Stimulated activated naive CD4-positive, alpha-beta T cell treated with Interleukin-2 at 50 U/mL for 16 hours (primary cell): ENCODE results near the gene PRR7.
A peak's percentile ranks its signal among the peaks of the same experiment; 100 is the strongest.
"Not testable (repeated sequence)": the region's sequence is repeated elsewhere in the genome, so short reads cannot be mapped to it uniquely, and the experiment has no call there.

Experiments used
- DNase-seq: peaks from one replicate; lab custom pipeline; 2025; lab: John Stamatoyannopoulos, UW

The PRR7 gene, protein sequence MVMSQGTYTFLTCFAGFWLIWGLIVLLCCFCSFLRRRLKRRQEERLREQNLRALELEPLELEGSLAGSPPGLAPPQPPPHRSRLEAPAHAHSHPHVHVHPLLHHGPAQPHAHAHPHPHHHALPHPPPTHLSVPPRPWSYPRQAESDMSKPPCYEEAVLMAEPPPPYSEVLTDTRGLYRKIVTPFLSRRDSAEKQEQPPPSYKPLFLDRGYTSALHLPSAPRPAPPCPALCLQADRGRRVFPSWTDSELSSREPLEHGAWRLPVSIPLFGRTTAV

GRCh38 chr5:177446200-177447065, at the start of gene PRR7:
TSS of gene PRR7 (plus strand) at chr5:177446814. CDS start at chr5:177455068, 8,254 bp downstream.
- peak; percentile 69 for DNase-seq

DNA sequence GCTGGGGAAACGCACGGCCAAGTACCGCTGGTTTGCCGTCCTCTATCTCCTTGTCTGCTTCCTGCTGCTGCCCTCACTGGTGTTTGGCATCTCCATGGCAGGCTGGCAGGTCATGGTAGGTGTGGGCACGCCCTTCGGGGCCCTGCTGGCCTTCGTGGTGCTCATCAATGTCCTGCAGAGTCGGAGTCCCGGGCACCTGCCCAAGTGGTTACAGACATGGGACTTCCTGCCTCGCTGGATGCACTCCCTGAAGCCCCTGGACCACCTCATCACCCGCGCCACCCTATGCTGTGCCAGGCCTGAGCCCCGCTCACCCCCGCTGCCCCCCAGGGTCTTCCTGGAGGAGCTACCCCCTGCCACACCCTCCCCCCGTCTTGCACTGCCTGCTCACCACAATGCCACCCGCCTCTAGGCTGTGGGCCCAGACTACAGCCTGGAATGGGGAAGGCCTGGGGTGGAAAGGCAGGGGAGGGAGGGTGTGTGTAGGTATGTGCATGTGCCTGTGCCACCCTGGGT, 48.7 kb upstream of the PRR7 start:
- no peak for DNase-seq

DNA sequence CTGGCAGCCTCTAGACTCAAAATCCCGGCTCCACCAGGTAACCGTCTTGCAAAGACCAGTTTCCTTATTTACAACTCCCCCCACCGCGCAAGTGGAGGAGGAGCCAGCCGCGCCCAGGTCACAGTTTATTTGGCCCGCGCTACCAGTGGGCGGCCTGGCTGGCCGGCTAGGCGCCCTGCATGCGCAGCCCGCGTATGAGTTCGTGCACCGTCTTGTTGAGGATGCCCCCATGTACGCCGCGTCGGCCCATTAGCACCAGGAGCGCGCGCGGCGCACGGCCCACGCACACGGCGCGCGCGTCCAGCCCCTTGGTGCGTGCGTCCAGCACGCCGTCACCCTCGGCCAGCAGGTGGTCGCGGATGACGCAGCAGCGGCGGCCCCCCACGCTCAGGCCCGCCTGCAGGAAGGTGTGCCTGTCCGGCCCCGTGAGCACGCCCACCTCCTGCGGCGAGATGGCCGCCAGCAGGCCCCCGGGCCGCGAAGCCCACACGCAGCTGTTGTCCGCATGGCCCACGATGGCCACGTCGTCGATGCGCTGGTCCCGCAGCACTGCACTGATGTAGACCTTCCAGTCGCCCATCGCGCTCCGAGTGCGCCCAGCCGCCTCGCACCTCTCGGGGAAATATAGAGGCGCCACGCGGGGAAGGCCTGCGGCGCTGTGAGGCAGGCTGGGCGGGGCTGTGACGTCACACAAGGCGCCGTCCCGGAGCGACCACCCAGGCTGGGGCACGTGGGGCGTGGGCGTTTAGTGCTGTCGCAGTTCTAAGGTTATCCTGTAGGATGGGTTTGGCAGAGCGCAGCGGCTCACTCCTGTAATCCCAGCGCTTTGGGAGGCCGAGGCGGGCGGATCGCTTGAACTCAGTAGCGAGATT, 46.4 kb upstream of the PRR7 start, which contains the start of gene PFN3:
PFN3 (minus strand) TSS at position 665 of the 872 bp plus-strand sequence; CDS start at position 580, 85 bp downstream.
- no peak for DNase-seq

DNA sequence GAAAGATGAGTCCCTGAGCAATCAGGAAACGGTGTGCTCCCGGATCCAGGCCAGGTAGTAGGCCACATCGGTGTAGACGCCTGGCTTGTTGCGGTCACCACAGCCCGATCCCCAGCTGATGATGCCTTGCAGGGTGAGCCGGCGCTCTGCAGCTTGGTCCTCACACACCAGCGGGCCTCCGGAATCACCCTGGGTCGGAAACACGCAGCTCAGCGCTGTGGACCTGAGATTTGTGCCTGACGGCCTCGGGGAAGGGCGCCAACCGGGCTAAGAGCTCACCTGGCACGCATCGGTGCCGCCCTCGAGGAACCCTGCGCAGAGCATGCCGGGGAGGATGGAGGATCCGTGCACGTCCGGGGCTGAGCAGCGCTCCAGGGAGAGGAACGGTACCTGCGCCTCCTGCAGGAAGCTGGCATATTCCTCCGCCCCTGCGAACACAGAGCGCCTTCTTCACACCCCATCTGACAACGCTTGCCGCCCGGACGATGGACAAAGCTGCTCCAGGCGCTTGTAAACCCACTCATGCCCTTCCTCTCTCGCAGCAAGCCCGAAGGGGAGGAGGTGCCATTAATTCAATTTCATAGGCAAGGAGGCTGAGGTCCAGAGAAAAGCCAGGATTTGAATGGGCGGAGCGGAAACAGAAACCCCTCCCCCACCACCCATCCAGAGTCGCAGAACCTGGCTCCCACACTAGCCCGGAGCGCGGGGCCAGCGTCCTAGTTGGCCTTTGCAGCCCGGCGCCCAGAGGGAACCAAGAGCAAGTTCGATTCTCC, 44.2 kb upstream of the PRR7 start:
- peak; percentile 65 for DNase-seq

DNA sequence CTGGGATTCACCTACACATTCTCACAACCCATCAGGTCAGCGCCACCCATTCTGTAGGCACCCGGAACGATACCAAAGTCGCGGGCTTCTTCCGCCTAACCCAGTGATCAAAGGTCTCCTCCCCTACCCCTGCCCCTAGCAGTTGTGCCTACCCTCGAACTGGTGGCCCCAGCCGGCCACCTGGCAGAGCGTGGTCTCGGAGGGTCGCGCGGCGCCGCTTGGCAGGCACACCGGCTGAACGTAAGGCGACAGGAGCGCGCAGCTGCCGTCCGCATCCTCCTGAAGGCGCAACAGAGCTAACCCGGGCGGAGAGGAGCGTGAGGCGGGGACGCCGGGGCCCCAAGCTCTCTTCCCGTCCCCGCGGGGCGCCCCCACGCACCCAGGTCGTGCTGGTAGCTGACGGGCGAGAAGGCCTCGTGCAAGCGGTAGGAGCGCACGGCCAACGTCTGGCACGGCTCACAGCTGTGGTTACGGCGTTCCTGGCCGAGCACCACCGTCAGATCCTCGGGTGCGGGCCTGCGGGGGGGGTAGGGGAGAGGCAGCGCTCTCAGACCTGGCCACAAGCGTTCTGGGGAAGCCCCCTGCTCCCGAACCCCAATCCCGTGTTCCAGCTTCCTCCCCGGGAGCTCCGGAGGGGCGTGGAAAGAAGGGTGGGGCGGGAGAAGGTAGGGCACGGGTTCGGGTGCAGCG, 43.4 kb upstream of the PRR7 start:
- peak; percentile 41 for DNase-seq

GRCh38 chr5:177403792-177404640, 42.6 kb upstream of the PRR7 start:
- peak; percentile 84 for DNase-seq

- DNase-seq: no peak
These were observed 41.9 kb upstream of the PRR7 start for GRCh38 chr5:177404641-177405179.

- no peak for DNase-seq
These were observed 41.3 kb upstream of the PRR7 start for GRCh38 chr5:177405312-177405711.

DNA sequence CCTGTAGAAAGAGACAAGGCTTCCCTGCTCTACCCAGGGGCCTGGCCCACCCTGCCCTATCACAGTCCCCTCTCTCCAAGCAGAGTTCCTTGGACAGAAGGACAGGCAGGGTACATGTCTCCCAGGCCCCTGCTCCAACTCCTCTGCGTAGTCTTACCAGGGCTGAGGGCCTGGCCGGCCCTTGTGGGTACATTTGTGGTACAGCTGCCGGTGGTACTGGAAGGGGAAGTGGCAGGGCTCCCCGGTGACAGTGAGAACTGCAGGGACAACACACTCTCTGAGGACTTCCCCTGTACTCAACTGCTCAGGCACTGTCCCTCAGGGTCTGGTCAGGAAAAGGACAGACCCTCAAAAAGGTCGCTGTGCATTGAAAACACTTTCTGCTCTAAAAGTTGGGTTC, 40.8 kb upstream of the PRR7 start:
- DNase-seq: no peak

DNA sequence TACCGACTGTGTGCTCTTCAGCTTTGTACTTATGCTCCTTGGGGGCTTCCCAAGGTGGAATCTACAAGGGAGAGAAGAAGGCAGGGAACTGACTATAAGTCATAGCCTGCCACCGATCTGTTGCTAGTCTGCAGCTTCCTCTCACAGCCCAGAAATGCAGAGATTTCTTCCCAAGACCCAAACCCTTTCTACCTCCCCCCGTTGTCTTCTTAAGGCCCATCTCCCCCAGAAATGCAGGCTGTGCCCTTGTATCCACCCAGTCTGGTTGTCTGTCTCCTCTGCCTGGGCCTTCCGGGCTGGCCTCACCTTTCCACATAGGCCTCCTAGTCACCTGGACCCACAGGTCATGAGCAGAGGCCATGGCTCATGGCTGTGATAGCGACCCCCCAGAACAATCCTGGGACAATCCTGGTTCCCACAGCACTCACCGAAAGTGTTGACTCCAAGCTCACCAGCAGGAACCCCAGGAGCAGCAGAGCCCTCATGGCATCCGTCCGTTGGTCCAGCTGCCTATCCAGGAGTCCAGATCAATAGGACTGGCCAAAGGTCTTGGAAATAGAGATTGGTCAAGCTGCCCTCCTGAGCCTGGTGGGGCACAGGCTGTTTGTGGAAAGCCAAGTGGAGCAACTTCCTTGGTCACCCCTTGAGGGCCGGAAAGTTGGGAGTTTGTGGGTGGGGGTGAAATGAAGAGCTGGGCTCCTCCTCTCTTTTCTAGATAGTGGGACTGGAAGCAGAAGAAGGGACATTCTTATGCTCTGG, 37.4 kb upstream of the PRR7 start, which contains the start of gene F12:
F12 (minus strand) TSS at position 522 of the 759 bp plus-strand sequence; CDS start at position 485, 37 bp downstream.
- no peak for DNase-seq

- no peak for DNase-seq
These were observed 36.0 kb upstream of the PRR7 start for GRCh38 chr5:177410575-177410974.

DNA sequence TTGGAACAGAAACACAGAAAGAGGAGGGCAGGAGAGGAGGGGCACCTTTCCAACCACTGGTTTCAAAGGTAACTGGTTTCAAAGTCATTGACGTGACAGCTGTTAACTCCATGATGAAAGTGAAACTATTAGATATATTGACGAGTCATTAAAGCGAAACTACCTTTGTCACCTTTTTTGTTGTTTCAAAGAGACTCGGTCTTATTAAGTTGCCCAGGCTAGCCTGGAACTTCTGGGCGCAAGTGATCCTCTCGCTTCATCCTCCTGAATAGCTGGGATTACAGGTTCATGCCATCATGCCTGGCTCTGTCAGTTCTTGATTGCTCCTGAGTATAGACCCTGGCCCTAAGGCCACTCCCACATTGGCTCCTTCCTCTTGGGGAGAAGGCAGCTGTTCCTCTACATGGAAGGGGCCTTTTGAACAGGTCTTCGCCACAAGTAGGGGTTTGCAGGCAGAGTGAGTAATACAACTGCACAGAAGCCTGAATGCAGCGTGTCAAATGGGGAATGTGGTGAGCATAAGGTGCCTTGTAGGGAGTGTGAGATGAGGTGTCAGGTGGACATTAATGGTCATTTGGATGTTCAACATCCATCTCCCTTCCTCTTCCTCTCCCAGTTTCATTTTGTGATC, 33.9 kb upstream of the PRR7 start:
- DNase-seq: peak; percentile 16

GRCh38 chr5:177414481-177414880, 32.1 kb upstream of the PRR7 start:
- no peak for DNase-seq

GRCh38 chr5:177417081-177417480, 29.5 kb upstream of the PRR7 start:
- DNase-seq: not testable (repeated sequence)

- DNase-seq: no peak
These were observed 27.6 kb upstream of the PRR7 start for GRCh38 chr5:177419046-177419445.

DNA sequence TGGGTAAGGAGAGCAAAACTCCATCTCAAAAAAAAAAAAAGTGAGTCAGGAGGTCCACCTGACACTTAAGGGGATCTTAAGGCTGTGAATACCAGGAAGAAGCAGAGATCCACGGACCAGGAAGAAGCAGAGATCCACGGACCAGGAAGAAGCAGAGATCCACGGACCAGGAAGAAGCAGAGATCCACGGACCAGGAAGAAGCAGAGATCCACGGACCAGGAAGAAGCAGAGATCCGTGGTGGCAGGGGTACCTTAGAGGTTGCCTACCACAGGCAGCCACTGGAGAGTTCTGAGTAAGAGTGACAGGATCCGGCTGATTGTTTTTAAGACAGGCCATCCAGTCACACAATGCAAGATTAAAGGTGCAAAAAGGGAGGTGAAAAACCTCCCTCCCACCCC, 26.1 kb upstream of the PRR7 start:
- DNase-seq: not testable (repeated sequence)

DNA sequence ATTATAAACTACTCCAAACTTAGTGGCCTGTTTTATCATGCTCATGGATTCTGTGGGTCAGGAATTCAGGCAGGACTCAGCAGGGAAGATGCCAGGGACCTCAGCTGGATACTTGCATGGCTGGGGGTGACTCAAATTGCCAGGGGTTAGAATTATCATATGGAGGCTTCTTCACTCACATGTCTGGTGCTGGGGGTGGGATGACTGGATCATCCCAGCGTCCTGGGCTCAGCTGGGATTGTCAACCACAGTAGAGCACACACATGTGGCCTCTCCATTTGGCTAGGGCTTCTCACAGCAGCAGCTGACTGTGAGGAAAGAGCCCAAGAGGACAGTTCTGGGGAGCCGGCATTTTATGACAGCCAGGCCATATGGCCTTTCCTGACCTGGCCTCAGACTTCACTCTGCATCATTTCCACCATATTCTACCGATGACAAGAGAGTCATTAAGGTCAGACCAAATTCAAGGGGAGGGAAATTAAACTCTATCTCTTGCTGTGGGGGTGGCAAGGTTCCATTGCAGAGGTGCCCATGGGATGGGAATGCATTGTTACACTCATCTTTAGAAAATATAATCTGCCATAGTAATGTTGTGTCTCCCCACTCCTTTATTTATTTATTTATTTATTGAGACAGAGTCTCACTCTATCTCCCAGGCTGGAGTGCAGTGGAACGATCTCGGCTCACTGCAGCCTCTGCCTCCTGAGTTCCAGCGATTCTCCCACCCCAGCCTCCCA, 25.4 kb upstream of the PRR7 start:
- DNase-seq: no peak
